BE2C (cell line): ENCODE data around the gene CNN3.

Experiments
- DNase-seq: peaks from one replicate; pipeline ENCODE4 v3.0.0-alpha.2; 2020
- H3K27me3 ChIP-seq: fragments of 250-450 bp; sonication (Bioruptor Pico); 2 replicates; pipeline ENCODE4 v1.5.1; 2020; ENCODE audit warnings: mild to moderate bottlenecking
- H3K36me3 ChIP-seq: fragments of 250-450 bp; sonication (Bioruptor Pico); 2 replicates; pipeline ENCODE4 v1.5.1; 2020; ENCODE audit warnings: mild to moderate bottlenecking
- H3K4me1 ChIP-seq: fragments of 250-450 bp; sonication (Bioruptor Pico); 2 replicates; pipeline ENCODE4 v1.5.1; 2020
- H3K4me3 ChIP-seq: 2 replicates; pipeline ENCODE4 v1.5.1; 2011; ENCODE audit warnings: low read depth, low read length
- H3K9me3 ChIP-seq: fragments of 250-450 bp; sonication (Bioruptor Pico); 2 replicates; pipeline ENCODE4 v1.5.1; 2020
- CTCF ChIP-seq: IDR thresholded peaks from 2 replicates; pipeline ENCODE4 v1.5.1; 2012; ENCODE audit warnings: mild to moderate bottlenecking, low read depth, low read length

The CNN3 gene

DNA sequence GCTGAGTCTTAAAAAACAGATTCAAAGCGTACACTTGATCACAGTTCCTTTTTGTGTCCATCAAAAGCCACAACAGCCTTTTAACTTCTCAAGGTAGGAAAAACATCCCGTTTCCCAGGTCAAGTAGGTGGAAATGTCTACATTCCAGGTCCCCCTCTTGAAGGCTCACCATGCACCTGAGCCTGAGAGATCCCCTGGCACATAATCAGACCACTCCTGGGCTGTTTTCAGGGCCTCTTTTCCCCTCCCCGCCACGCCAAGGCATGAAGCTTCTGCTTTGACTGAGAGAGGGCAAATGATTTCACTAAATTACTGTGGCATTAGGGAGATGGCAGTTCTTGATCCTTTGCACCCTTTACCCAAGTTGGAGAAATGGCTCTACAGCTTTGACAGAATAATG lies 21.7 kb downstream of the CNN3 start:
- Histone ChIP-seq H3K4me3 (no peak overlapping the region), H3K9me3 (no peaks in the 10 kb centered on the region), H3K27me3 (no peaks in the 10 kb centered on the region), H3K4me1 (no peaks in the 10 kb centered on the region), H3K36me3 (peaks cover 13% of the 10 kb centered on the region)
- TF ChIP-seq CTCF: no peak
- no peak for DNase-seq

DNA sequence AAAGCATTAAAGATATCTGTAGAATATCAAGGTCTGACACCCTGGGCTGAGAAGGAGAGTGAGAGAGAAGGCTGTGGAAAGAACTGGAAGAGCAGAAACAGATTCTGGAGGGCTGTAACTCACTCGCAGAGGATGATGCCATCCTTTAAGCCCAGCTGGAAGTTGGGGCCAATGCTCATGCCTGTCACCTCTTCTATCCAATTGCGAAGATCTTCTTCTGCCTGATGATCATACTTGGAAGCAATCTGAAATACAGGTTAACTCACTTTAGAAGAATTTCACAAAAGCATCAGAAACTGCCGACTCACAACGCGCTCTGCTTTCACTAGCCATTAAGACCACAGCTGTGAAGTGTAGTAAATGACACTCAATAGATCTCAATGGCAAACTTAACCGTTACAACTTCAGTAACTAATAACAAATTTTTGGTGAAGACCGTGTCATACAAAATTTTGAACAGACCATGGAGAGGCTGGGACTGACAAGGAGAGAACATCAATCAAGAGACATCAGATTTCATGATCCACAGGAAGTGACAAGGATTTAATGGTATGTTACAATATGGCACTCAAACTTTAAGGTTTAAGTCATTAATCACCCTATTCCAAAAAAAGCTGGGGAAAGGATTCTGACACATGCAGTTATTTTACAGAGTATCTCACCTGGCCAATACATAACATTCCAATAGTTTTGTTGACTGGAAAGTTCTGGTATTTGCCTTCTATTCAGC lies 23.5 kb downstream of the CNN3 start:
- peaks cover 13% of the 10 kb centered on the region for H3K36me3 ChIP-seq
- H3K9me3 ChIP-seq: no peaks in the 10 kb centered on the region
- no peaks in the 10 kb centered on the region for H3K4me1 ChIP-seq
- H3K4me3 ChIP-seq: no peak overlapping the region
- no peak for DNase-seq
- TF ChIP-seq CTCF: no peak
- no peaks in the 10 kb centered on the region for H3K27me3 ChIP-seq

- Histone ChIP-seq H3K4me1 (no peaks in the 10 kb centered on the region), H3K4me3 (no peak overlapping the region), H3K9me3 (no peaks in the 10 kb centered on the region), H3K36me3 (peaks cover 21% of the 10 kb centered on the region), H3K27me3 (no peaks in the 10 kb centered on the region)
- DNase-seq: no peak
- no peak for TF ChIP-seq CTCF
Measured at GRCh38 chr1:94901841-94902240, 25.1 kb downstream of the CNN3 start.

DNA sequence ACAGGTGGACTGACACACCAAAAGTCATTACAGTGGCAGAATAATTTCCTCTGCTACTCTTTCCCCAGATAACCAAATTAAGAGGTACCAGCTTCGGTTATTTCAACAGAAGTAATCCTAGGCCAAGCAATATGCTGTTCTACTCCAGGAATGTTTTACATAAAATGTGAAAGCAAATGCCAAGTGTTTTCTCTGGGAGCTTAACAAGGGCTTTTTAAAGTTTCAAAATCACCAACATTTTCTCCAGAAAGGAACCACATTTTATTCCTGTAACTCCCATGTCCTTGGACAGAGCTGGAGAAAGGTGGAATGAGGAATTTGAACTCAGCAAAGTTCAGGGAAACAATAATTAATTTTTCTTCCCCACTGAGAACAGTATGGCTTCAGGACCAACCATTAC lies 27.2 kb downstream of the CNN3 start:
- Histone ChIP-seq H3K4me3 (no peak overlapping the region), H3K27me3 (no peaks in the 10 kb centered on the region), H3K9me3 (no peaks in the 10 kb centered on the region), H3K4me1 (no peaks in the 10 kb centered on the region), H3K36me3 (peaks cover 28% of the 10 kb centered on the region)
- no peak for TF ChIP-seq CTCF
- DNase-seq: no peak

- Histone ChIP-seq H3K27me3 (no peaks in the 10 kb centered on the region), H3K4me1 (no peaks in the 10 kb centered on the region), H3K9me3 (no peaks in the 10 kb centered on the region), H3K4me3 (no peak overlapping the region), H3K36me3 (peaks cover 28% of the 10 kb centered on the region)
- no peak for DNase-seq
- no peak for TF ChIP-seq CTCF
Measured at GRCh38 chr1:94898491-94899385, 28.2 kb downstream of the CNN3 start.

DNA sequence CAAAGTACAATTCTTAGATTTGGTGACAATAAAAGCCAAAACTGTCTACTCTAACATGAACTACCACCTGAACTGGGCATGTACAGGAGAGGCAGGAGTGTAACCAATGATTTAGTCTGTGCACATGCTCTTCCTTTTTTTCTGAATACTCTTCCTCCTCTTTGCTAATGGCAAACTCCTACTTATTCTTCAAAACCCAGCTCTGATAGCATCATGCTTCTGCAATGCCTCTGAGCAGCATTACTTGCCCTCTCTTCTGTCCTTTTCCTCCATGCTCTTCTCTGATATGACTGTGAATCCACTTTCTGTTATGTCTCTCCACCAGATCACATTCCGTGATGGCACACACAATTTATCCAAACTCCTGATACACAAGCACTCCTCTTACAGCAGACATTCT lies 31.4 kb downstream of the CNN3 start:
- no peak for TF ChIP-seq CTCF
- Histone ChIP-seq H3K36me3 (peaks cover 17% of the 10 kb centered on the region), H3K4me1 (no peaks in the 10 kb centered on the region), H3K4me3 (no peak overlapping the region), H3K27me3 (no peaks in the 10 kb centered on the region), H3K9me3 (no peaks in the 10 kb centered on the region)
- no peak for DNase-seq
